NCI-H1048 (cell line): Measurements from ENCODE around the gene STARD3.

Source experiments
- DNase-seq: peaks from one replicate; lab custom pipeline; 2025; lab: John Stamatoyannopoulos, UW

The STARD3 gene

DNA sequence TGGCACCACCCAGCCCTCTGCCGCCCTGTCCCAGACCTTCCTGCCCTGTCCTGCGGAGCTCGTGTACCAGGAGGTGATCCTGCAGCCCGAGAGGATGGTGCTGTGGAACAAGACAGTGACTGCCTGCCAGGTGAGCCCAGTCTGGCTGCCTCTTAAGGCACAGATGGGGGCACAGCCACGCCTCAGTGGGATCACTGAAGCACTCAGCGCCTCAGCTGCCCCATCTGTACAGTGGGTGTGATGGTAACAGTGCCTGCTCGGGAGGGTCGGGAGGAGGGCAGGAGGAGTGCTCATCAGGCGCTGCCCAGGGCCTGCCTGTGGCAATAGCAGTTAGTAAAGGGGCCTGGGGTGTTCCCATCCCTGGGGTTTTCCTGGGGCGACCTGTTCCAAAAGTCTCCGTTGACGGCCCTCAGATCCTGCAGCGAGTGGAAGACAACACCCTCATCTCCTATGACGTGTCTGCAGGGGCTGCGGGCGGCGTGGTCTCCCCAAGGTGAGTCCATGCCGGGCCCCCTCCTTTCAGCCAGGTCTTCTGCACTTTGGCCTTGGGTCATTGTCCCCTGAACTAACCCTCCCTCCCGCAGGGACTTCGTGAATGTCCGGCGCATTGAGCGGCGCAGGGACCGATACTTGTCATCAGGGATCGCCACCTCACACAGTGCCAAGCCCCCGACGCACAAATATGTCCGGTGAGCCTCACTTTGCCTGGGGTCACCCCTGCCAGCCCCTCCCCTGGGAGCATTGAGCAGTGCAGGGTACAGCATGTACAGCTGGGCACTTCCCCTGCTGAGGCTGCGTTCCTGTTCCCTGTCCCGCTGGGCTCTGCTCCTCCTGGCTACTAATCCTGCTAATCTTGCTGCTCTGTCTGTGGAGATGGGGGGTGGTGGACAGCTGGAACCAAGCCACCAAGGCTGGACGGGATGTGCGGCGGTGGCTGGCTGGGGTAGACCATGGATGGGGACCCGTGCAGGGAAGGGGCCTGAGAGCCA, 23.7 kb downstream of the STARD3 start:
- no peak for DNase-seq

DNA sequence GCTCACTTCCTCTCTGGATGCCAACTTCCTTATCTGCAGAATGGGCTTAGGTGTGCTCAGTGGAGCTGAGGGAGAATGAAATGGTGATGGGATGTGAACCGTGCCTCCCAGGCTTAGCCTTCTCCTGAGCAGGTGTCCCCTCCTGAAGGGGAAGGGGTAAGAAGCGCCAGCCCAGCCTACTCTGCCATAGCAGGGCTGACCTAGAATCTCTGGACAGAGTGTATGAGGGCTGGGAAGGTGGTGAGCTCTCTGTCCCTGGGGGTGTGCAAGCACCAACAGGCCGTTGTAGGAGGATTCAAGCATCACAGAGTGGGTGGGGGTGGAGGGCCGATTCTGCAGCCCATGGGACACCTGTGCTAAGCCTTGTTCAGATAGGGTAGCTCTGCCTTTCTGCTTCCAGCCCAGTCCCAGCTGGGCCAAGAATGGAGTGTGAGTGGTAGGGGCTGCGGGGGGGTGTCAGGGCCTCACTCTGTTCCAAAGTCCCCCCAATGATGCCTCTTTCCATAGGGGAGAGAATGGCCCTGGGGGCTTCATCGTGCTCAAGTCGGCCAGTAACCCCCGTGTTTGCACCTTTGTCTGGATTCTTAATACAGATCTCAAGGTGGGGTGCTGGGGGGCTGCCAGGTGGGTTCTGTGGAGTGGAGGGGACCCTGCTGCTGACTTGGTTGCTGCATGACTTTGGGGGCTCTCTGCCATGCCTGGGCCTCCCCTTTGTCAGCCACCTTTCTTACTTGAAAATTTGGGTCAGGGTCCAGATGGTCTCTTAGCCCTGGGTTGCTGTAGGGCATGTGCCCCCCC, 25.0 kb downstream of the STARD3 start:
- DNase-seq = no peak

DNA sequence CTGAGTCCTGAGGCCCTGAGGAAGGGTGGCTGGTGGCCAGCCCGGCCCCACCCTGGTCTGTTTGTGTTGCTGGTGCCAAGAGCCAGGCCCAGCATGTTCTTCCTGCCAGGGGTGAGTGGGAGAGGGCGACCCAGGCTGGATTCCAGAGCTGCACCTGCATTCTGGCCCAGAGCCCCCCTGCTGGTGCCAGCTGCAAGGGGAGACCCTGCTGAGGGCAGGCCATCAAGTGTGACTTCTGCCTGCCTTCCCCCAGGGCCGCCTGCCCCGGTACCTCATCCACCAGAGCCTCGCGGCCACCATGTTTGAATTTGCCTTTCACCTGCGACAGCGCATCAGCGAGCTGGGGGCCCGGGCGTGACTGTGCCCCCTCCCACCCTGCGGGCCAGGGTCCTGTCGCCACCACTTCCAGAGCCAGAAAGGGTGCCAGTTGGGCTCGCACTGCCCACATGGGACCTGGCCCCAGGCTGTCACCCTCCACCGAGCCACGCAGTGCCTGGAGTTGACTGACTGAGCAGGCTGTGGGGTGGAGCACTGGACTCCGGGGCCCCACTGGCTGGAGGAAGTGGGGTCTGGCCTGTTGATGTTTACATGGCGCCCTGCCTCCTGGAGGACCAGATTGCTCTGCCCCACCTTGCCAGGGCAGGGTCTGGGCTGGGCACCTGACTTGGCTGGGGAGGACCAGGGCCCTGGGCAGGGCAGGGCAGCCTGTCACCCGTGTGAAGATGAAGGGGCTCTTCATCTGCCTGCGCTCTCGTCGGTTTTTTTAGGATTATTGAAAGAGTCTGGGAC, 25.8 kb downstream of the STARD3 start:
- DNase-seq = no peak

DNA sequence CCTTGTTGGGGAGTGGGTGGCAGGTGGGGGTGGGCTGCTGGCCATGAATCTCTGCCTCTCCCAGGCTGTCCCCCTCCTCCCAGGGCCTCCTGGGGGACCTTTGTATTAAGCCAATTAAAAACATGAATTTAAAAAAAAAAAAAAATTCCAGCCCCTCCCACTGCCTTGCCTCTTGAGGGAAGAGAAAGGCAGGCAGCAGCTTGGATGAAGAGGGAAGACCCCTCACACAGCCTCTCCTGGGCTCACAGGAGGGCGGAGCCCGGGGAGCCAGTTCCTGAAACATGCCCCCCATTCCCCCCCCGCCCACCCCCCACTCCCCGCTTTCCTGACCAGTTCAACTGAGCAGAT, 26.4 kb downstream of the STARD3 start:
- no peak for DNase-seq

DNA sequence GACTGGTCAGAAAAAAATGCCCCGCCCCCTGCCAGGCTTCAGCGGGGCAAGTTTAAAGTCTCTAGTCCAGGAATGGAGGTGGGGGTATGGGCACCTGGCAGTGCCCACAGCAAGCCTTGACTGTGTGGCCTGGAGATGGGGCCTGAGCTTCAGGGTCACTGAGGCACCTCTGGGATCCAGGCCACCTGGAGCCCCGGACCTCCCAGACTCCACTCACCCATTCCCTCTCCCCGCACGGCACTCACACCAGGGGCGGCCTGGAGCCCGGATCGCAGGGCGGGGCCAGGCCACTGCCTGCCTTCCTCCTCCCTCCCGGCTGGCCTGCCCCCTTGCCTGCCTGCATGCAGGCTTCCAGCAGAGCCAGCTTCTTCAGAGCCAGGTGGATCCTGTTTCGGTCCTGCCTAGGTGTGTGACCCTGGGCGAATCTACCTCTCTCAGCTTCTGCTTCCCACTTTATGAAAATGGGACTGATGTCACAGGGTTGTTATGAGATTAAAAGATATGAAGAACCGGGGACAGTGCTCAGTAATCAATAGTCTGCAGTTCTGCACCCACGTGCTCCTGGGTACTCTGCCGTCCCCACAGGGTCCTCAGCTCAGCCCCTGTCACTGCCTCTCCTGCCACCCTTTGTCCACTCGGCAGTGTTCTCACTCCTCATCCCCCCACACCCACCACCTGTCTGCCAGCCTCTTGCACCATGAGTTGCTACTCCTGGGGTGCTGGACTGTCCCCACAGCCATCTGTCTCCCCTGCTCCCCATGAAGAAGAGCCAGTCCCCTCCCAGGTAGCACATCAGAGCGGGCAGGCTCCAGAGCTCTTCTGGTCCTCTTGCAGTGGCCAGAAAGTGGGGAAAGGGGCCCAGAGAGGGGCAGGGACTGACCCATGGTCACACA, 27.0 kb downstream of the STARD3 start:
- DNase-seq = no peak

DNA sequence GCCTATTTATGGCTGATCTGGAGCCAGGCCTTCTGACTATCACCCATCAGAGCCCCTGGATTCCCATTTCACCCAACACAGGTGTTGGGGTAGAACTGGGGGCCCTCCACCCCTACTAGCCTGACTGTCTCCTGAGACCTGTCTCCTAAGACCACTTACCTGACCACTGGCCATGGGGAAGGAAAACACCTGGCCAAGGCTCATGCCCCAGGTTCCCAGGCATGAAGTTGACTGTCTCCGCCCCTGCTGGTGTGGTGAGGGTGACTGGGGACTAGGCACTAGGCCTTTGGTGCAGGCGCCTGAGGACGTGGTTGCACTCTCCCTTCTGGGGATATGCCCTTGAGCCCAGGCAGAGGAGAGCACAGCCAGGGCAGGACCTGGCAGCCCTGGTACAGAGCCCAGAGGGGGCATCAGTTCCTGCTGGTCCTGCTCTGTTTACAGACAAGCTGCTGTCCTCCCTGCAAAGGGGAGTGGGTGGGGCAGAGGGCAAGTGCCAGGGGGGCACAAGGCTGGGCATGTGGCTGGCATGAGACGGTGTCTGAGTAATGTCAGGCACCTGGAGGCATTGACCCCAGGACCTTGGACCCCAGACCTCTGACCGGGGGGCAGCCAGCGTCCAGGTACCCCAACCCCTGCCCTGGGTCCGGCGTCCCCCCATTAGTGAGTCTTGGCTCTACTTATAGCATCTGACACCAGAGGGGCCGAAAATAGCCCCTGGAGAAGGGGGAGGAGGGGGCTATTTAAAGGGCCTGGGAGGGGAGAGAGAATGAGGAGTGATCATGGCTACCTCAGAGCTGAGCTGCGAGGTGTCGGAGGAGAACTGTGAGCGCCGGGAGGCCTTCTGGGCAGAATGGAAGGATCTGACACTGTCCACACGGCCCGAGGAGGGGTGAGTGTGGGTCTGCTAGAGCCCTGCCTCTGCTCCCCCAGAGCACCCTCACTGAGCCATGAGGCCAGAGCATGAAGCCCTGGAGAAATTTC, 27.9 kb downstream of the STARD3 start, which contains the start of gene TCAP:
Gene TCAP, plus strand, starts transcription at position 769 of the 981 bp plus-strand sequence. Its CDS starts 11 bp downstream, at position 780.
- no peak for DNase-seq

DNA sequence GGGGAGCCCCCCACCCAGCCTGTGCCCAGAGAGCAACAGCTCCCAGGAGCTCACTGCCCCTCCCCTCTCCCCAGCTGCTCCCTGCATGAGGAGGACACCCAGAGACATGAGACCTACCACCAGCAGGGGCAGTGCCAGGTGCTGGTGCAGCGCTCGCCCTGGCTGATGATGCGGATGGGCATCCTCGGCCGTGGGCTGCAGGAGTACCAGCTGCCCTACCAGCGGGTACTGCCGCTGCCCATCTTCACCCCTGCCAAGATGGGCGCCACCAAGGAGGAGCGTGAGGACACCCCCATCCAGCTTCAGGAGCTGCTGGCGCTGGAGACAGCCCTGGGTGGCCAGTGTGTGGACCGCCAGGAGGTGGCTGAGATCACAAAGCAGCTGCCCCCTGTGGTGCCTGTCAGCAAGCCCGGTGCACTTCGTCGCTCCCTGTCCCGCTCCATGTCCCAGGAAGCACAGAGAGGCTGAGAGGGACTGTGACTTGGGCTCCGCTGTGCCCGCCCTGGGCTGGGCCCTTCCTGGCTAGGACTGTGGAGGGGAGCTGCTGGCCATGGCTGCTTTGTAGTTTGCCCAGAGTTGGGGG, 28.8 kb downstream of the STARD3 start:
- DNase-seq = no peak

DNA sequence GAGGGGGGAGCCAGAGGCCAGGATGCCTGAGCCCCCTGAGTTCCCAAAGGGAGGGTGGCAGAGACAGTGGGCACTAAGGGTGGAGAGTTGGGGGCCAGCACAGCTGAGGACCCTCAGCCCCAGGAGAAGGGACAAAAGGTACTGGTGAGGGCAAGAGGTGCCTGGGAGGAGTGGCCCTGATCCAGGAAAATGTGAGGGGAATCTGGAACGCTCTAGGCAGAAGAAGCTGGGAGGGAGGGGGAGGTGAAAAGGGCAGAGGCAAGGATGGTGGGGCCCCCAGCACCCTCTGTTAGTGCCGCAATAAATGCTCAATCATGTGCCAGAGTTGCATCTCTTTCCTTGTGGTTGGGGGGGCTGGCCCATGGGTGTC, 29.3 kb downstream of the STARD3 start:
- no peak for DNase-seq

DNA sequence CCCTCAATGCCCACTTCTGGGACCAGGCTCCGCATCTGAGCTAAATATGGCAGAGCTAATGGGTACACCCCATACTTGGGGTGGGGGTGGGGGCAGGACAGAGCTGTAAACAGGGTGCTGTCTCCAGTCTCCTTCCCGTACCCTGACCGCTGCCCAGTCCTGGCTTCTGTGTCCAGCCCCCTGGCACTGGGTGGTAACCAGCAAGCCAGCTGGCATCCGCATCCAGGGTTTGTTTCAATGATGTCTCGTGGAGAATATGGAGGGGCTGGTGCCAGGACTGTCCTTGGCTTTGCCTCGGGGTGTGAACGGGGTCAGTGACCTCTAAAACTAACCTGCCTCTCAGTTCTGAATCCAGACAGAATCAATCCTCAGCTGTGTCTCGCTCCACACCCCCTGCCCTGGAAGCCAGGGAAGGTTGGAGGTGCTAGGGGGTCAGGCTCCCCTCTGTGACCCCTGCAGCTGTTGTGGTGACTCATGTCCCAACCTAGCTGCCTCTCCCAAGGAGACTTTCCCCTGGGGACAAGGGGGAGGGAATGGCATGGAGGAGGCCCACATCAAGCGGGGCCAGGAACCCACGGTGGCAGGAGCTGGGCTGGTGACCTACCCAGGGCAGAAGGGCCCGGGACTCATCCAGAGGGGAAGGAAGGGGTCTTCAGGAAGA, 29.8 kb downstream of the STARD3 start:
- DNase-seq = no peak

DNA sequence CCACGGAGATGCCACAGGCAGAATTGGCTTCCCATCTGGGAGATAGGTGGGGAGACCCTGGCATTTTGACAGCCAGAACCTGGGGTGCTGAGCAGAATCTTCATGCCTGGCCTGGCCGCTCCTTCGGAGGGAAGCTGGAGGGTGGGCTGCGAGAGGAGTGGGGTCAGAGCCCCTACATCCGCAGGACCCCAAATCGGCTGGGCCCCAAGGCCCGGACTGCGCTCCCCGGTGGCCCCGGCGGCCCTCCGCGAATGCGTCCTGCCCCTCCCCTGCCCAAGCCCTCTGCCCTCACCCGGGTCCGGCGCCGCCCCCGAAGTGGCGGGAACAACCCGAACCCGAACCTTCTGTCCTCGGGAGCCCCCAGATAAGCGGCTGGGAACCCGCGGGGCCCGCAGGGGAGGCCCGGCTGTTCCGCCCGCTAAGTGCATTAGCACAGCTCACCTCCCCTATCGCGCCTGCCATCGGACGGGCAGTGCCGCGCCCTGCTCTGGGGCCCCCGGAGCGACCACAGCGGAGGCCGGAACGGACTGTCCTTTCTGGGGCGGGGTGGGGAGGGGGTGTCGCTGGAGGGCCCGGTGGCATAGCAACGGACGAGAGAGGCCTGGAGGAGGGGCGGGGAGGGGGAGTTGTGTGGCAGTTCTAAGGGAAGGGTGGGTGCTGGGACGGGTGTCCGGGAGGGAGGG, 30.5 kb downstream of the STARD3 start:
- no peak for DNase-seq

DNA sequence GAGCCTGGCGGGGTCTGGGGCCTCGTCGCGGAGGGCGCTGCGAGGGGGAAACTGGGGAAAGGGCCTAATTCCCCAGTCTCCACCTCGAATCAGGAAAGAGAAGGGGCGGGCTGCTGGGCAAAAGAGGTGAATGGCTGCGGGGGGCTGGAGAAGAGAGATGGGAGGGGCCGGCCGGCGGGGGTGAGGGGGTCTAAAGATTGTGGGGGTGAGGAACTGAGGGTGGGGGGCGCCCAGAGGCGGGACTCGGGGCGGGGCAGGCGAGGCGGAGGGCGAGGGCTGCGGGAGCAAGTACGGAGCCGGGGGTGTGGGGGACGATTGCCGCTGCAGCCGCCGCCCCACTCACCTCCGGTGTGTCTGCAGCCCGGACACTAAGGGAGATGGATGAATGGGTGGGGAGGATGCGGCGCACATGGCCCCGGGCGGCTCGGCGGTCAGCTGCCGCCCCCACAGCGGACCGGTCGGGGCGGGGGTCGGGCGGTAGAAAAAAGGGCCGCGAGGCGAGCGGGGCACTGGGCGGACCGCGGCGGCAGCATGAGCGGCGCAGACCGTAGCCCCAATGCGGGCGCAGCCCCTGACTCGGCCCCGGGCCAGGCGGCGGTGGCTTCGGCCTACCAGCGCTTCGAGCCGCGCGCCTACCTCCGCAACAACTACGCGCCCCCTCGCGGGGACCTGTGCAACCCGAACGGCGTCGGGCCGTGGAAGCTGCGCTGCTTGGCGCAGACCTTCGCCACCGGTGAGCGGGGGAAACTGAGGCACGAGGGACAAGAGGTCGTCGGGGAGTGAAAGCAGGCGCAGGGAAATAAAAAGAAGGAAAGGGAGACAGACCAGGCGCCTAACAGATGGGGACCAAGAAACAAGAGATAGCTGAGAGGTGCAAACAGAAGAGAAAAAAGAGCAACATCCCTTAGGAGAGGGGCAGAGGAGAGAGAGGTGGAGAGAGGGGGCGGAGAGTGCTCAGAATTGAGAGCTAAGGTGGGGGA, 31.3 kb downstream of the STARD3 start, which contains the start of gene PNMT:
Gene PNMT, plus strand, starts transcription at position 509 of the 980 bp plus-strand sequence. Its CDS starts 23 bp downstream, at position 532.
- no peak for DNase-seq

DNA sequence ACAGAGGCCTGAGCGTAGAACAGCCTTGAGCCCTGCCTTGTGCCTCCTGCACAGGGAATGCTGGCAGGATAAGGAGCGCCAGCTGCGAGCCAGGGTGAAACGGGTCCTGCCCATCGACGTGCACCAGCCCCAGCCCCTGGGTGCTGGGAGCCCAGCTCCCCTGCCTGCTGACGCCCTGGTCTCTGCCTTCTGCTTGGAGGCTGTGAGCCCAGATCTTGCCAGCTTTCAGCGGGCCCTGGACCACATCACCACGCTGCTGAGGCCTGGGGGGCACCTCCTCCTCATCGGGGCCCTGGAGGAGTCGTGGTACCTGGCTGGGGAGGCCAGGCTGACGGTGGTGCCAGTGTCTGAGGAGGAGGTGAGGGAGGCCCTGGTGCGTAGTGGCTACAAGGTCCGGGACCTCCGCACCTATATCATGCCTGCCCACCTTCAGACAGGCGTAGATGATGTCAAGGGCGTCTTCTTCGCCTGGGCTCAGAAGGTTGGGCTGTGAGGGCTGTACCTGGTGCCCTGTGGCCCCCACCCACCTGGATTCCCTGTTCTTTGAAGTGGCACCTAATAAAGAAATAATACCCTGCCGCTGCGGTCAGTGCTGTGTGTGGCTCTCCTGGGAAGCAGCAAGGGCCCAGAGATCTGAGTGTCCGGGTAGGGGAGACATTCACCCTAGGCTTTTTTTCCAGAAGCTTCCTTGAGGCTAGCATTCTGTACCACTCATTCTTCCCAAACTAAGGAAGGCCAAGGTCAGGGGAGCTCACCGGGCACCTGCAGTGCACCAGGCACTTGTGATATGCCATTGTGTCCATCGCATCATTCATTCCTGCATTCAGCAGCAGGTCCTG, 33.2 kb downstream of the STARD3 start:
- no peak for DNase-seq

DNA sequence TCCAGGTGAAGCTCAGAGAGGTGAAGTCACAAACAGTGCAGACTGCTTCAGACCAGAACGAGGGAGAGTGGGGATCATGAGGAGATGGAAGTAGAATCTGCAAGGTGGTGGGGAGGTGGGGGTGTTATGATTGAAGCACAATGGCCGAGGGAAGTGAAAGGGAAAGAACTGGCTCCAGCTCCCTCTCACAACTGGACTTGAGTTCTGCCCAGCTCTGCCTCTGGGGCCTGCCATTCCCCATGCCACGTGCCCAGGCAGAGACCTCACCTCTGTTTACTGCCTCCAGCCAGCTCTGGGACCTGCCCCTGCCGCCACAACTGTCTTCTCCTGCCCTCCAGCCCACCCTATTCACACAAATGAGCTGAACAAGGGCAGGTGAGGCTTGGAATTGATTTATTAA, 33.8 kb downstream of the STARD3 start:
- DNase-seq = no peak

DNA sequence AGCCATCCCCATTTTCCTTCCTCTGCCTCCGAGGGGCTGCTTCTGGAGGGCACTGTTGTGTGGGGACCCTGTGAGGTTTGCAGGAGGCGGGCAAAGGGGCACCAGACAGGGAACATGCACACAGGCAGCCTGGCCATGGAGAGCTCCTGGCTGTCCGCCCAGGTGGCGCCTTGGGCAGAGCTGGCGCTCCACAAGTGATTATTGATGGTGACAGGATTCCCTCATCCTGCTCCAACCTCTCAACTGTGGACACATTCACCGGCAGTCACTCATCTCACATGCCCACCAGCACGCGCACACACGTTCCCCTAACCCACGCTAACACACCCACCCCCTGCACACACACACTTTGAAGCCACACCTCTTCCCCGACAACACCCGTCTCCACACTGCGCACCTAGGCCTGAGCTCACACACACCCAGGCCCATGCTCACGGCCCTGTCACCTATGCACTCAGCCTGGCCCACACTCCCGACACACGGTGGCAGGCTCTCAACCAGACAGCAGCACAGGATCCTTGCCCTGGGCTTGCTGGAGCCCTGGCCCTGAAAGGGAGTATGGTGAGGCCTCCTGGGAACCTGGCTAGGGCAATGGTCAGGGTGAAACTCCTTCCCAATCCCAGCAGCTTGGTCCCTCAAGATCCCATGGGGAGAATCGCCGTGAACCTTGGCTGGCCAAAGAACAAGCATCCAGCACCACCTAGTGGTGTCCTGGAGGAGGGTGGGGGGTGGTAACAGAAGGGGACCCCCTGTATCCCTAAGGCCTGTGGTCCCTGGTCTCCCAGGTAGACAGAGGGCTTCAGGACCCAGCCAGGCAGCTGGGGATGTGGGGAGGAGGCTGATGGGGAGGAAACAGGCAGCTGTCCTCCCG, 34.9 kb downstream of the STARD3 start:
- DNase-seq = no peak
